Small intestine (tissue), 7 donors: ENCODE measurements around the gene KRTAP21-1. TPM values are rescaled to one million over a fixed set of nuclear protein-coding genes. Genes with fewer than 3 reads are reported as not detected.

Source experiments
- DNase-seq, 2 donors: peaks; one replicate each; pipeline versions ENCODE4 v3.0.0 to v3.0.0-alpha.2; 2013
- FAIRE-seq: peaks from 2 replicates; lab custom pipeline; 2012; peaks lifted over from hg19 to GRCh38; lab: Jason Lieb, UNC
- H3K27ac ChIP-seq, 3 donors: one replicate each; pipeline ENCODE4 v1.5.1; 2013; ENCODE audit warnings: low read length in 2 of 3, mild to moderate bottlenecking in 2 of 3, control low read depth in 1 of 3, inconsistent platforms in 1 of 3, low read depth in 1 of 3, moderate library complexity in 1 of 3
- H3K27me3 ChIP-seq, 3 donors: one replicate each; pipeline ENCODE4 v1.6.1; 2013; ENCODE audit warnings: low read length in 3 of 3, inconsistent platforms in 1 of 3; ENCODE audit not compliant: control insufficient read depth in 3 of 3, insufficient read depth in 3 of 3
- H3K36me3 ChIP-seq, 3 donors: one replicate each; pipeline ENCODE4 v1.6.1; 2013; ENCODE audit warnings: low read length in 3 of 3, inconsistent platforms in 1 of 3, low read depth in 1 of 3, mild to moderate bottlenecking in 1 of 3, moderate library complexity in 1 of 3; ENCODE audit not compliant: control insufficient read depth in 3 of 3, insufficient read depth in 2 of 3
- H3K4me1 ChIP-seq, 3 donors: one replicate each; pipeline ENCODE4 v1.6.1; 2013; ENCODE audit warnings: low read length in 2 of 3, inconsistent platforms in 1 of 3, low read depth in 1 of 3, mild to moderate bottlenecking in 1 of 3, moderate library complexity in 1 of 3; ENCODE audit not compliant: control insufficient read depth in 3 of 3, insufficient read depth in 2 of 3
- H3K4me3 ChIP-seq, 3 donors: one replicate each; pipeline ENCODE4 v1.5.1; 2013; ENCODE audit warnings: low read length in 3 of 3, control low read depth in 1 of 3, inconsistent platforms in 1 of 3, low read depth in 1 of 3, mild to moderate bottlenecking in 1 of 3, moderate library complexity in 1 of 3
- H3K9me3 ChIP-seq, 2 donors: one replicate each; pipeline ENCODE4 v1.6.1; 2013; ENCODE audit warnings: low read depth in 1 of 2, low read length in 1 of 2; ENCODE audit not compliant: control insufficient read depth in 2 of 2, insufficient read depth in 1 of 2
- WGBS, 3 donors: extraction: QIAGEN DNeasy Blood & Tissue Kit; methylation state at CpG; one replicate each; pipeline ENCODE4 v1.1.7; 2013; 5-methylcytosine and 5-hydroxymethylcytosine counted together
- polyA plus RNA-seq, 4 donors: library from polyadenylated mRNA; stranded (reverse) in 3 of 4; unstranded in 1 of 4; fragments of 200-250 nt in 3 of 4; fragments of 120-200 nt in 1 of 4; gene quantifications; one replicate each; pipeline versions ENCODE4 v1.2.1 to v1.2.3, GENCODE V29; 2013
- donor health status: healthy with polysubstance abuse.
- donor health status: control.
- donor health status: control.
- donor health status: Bipolar disorder and iron deficiency.
- donor health status: healthy.

The KRTAP21-1 gene
- polyA plus RNA-seq, 4 donors: not detected

DNA sequence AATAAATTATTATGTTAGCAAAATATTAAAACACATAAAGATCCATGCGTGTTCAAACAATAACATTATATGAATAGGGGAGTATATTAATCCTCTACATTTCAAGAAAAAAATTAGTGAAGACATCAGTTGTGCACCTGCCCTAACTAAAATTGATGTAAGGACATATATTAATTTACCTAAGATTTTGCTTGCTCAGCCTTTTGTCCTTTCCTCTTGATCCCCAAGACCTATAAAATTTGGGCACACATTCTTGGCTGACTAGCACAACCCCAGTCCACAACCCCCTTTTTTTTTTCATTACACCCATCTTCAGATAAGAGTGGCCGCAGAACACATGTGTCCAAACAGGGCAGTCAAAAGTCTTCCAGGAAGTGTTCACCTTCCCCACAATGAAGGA lies 14.8 kb downstream of the KRTAP21-1 start:
- no peak for FAIRE-seq
- WGBS, 3 donors: 85 to 92% (median 90%) methylated on average over 2 of the region's 2 CpGs

DNA sequence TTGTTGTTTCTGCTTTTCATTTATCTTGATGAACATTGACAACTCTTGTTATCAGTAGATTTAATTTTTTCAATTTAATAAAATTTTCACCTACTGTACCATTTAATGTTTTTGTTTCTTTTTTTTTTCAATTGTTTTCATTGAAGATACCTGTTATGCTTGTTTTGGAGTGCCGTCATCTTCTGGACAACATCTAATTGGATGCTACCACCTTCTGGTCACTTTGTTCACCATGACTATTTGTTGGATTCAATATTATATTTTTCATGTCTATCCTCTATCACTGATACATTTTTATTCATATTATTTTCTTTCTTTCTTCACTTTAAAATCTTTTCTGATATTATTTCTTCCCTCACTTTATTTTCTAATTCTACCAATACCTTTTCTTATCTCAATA lies 22.2 kb downstream of the KRTAP21-1 start:
- 63 to 84% (median 67%) methylated on average over 1 of the region's 1 CpG for WGBS, 3 donors
- DNase-seq (no peak), FAIRE-seq (no peak)
- no peaks in the 10 kb centered on the region for H3K27me3 ChIP-seq
- no peaks in the 10 kb centered on the region for H3K36me3 ChIP-seq
- H3K4me3 ChIP-seq: no peak overlapping the region
- no peaks in the 10 kb centered on the region for H3K9me3 ChIP-seq
- no peaks in the 10 kb centered on the region for H3K4me1 ChIP-seq
- no peak overlapping the region for H3K27ac ChIP-seq

More for the DNA sequence above, 14.8 kb downstream of the KRTAP21-1 start:
- DNase-seq: no peak
- no peaks in the 10 kb centered on the region for H3K4me1 ChIP-seq
- no peak overlapping the region for H3K4me3 ChIP-seq
- H3K36me3 ChIP-seq: no peaks in the 10 kb centered on the region
- H3K9me3 ChIP-seq: peaks cover 0 to 8% of the 10 kb centered on the region in 2 donors
- H3K27me3 ChIP-seq: no peaks in the 10 kb centered on the region
- no peak overlapping the region for H3K27ac ChIP-seq

DNA sequence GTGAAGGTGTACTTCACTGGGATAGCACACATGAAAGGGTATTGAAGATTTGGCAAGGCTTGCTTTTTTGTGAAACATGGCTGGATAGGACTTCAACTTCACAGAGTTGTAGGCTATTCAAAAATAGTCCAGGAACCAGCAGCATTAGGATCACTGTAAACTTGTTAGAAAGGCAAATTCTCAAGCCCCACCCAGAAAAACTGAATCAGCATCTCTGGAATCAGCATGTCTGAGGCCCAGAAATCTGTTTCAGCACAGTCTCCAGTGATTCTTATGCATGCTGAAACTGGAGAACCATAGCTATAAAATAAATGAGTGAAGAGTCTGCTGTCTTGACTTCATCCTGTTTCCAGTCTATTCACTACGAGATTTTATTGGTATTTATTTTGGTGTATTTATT lies 28.5 kb downstream of the KRTAP21-1 start:
- no peak overlapping the region for H3K27ac ChIP-seq
- H3K27me3 ChIP-seq: no peaks in the 10 kb centered on the region
- FAIRE-seq (no peak), DNase-seq (no peak)
- no peaks in the 10 kb centered on the region for H3K36me3 ChIP-seq
- H3K9me3 ChIP-seq: no peaks in the 10 kb centered on the region
- no peak overlapping the region for H3K4me3 ChIP-seq
- 46 to 66% (median 55%) methylated on average over 1 of the region's 1 CpG for WGBS, 3 donors
- H3K4me1 ChIP-seq: no peaks in the 10 kb centered on the region

DNA sequence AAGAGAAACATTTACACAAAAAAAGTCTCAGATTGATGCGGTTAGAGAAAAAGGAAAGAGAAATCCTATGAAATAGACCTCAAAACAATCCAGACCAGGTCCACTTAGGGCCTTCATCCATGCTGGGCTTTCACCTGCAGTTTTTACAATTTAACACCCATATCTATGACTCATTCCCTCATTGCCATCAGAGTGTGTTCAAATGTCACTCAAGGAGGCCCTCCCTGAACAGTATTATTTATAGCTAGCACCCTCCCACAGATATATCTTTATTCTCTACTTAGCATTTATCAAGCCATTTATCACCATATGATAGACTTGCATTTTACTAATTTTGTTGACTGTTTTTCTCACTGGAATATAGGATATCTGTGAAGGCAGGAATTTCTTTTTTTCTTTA lies 35.8 kb downstream of the KRTAP21-1 start:
- no peaks in the 10 kb centered on the region for H3K9me3 ChIP-seq
- WGBS, 3 donors: 79 to 89% (median 79%) methylated on average over 1 of the region's 1 CpG
- no peak for FAIRE-seq

DNA sequence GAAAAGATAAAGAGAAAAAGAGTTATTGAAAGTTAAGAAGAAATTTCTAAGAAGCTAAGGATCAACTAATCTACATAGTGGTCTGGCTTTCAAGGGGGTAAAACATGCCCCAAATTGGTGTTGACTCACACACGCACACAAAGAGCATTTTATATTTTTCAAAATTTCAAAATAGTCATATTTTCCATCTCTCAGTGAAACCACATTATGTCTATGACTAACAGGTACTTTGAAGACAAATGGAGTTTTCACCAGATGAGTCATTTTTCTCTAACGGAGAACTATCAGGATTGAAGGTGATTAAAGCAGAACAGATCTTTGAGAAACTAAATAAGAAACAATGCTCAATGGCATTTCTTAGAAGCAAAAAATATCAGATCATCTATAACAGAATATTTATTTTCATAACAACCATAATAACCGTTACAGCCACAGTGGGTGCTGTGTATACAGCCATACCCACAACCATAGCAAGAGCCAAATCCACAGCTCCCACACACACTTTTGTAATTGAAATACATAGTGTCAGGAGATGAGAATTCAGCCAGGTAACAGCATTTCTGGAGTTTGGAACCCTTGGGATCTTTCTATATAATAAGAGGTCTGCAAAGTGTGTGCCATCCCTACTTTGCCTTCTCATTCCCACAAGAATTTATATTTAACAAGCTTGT lies 36.9 kb downstream of the KRTAP21-1 start, which contains the start of gene KRTAP21-3:
Gene KRTAP21-3, minus strand, starts transcription at position 539 of the 671 bp plus-strand sequence. Its CDS starts 18 bp downstream, at position 521.
- Histone ChIP-seq H3K4me3 (no peak within 1 kb of the TSS), H3K27ac (no peak within 1 kb of the TSS), H3K4me1 (no peaks in the 10 kb centered on the region), H3K27me3 (no peaks in the 10 kb centered on the region), H3K9me3 (no peaks in the 10 kb centered on the region), H3K36me3 (no peaks in the 10 kb centered on the region)
- no peak for FAIRE-seq
- 57 to 73% (median 69%) methylated on average over 3 of the region's 3 CpGs for WGBS, 3 donors
- DNase-seq: no peak

More for the DNA sequence above, 35.8 kb downstream of the KRTAP21-1 start:
- no peak for DNase-seq
- Histone ChIP-seq H3K27ac (no peak overlapping the region), H3K4me3 (no peak overlapping the region), H3K4me1 (no peaks in the 10 kb centered on the region), H3K27me3 (no peaks in the 10 kb centered on the region), H3K36me3 (no peaks in the 10 kb centered on the region)

DNA sequence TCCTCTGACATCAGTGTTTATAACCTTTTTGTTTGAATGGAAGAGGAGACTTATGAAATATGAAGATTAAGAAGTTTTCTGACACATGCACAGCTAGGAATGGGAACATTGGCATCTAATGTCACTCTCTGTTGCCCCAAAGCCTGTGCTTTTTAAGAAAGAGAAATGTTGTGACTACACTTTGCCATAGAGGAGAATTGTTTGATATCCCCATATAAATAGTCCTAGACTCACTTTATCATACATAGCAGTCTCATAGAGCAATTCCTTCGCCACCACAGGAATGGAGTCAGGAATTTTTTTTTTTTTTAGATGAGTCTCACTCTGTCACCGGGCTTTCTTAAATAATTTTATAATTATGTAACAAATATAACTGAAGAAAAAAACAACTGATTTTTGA lies 38.1 kb downstream of the KRTAP21-1 start:
- Histone ChIP-seq H3K36me3 (no peaks in the 10 kb centered on the region), H3K4me1 (no peaks in the 10 kb centered on the region), H3K27ac (no peak overlapping the region), H3K9me3 (no peaks in the 10 kb centered on the region), H3K4me3 (no peak overlapping the region), H3K27me3 (no peaks in the 10 kb centered on the region)
- WGBS, 3 donors: 88 to 93% (median 88%) methylated on average over 2 of the region's 2 CpGs
- FAIRE-seq: no peak
- no peak for DNase-seq

DNA sequence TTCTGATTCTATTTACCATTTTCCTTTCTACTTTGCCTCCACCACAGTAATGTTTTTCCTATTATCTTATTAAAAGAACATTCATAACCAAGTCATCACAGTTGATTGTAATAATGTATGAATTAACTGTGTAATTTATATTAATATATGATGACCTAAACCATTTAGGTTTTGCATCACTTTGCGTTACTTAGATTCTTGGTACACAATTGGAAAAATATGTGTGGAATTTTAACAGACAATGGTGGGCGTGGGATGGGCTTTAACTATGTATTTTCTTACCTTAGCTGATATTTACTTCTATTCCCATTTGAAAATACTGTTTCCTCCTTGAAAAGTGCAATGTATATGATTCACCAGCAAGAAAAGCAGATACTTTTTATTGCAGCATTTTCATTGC lies 40.3 kb downstream of the KRTAP21-1 start:
- Histone ChIP-seq H3K27me3 (no peaks in the 10 kb centered on the region), H3K4me3 (no peak overlapping the region), H3K9me3 (no peaks in the 10 kb centered on the region), H3K4me1 (no peaks in the 10 kb centered on the region), H3K27ac (no peak overlapping the region), H3K36me3 (no peaks in the 10 kb centered on the region)
- DNase-seq (no peak), FAIRE-seq (no peak)
- 75 to 84% (median 76%) methylated on average over 2 of the region's 2 CpGs for WGBS, 3 donors

DNA sequence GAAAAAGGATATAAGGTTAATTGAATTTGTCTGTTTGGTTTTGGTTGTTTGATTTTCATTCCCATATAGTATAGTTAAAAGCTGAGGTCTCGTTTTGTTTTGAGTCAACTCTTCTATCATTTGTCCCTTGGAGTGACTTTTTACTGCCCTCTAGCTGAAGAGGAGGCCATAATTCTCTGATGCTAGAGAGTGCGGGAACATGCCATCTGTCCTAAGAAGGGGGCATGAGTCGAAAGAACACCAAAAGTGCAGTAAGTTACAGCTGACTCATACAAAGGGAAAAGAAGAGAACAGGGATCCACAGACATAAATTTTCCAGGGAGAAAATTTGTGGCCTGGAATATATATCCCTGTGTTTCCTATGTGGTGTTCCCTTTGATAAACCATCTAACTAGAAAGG lies 40.8 kb downstream of the KRTAP21-1 start:
- Histone ChIP-seq H3K36me3 (no peaks in the 10 kb centered on the region), H3K4me1 (no peaks in the 10 kb centered on the region), H3K4me3 (no peak overlapping the region), H3K9me3 (no peaks in the 10 kb centered on the region), H3K27ac (no peak overlapping the region), H3K27me3 (no peaks in the 10 kb centered on the region)
- FAIRE-seq: no peak
- no peak for DNase-seq
- 59 to 68% (median 63%) methylated on average over 3 of the region's 3 CpGs for WGBS, 3 donors

DNA sequence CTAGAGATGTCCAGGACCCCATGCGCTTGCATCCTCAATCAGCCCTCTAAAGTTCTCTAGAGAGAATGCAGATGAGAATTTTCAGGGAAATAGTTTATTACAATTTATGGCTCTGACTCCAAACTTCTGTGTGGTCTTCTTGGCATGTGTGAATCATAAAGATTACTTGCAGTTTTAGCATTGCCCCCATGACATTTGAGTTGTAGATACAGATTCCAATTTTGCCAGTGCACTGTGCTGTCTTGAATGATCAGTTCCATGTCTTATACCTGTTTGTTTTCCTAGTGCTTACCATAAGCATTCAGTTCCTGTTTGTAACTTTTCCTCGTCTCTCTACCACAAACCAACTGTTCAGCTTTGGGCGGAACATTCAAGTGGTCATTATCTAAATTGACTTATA lies 41.5 kb downstream of the KRTAP21-1 start:
- no peaks in the 10 kb centered on the region for H3K27me3 ChIP-seq
- DNase-seq (no peak), FAIRE-seq (no peak)
- no peak overlapping the region for H3K27ac ChIP-seq
- no peaks in the 10 kb centered on the region for H3K9me3 ChIP-seq
- H3K4me3 ChIP-seq: no peak overlapping the region
- H3K4me1 ChIP-seq: no peaks in the 10 kb centered on the region
- H3K36me3 ChIP-seq: no peaks in the 10 kb centered on the region
- 83 to 90% (median 86%) methylated on average over 3 of the region's 3 CpGs for WGBS, 3 donors
